DND-41 (cell line): ENCODE data around the gene ABLIM2.

Source experiments
- ATAC-seq: fragments of 200-7000 bp; cut with Tn5 transposase; 3 replicates; pipeline ENCODE4 v1.9.1; 2021; ENCODE audit warnings: low read depth; ENCODE audit not compliant: insufficient read depth
- DNase-seq: peaks from one replicate; pipeline ENCODE4 v3.0.0-alpha.2; 2020
- H2AFZ ChIP-seq: 2 replicates; pipeline ENCODE4 v1.6.0; 2012; ENCODE audit warnings: low read depth, low read length
- H3K27ac ChIP-seq: 2 replicates; pipeline ENCODE4 v1.5.1; 2012; ENCODE audit warnings: low read length, inconsistent platforms
- H3K27me3 ChIP-seq: fragments of 200-600 bp; sonication (generic); 2 replicates; pipeline ENCODE4 v1.6.0; 2012; ENCODE audit warnings: low read length, mild to moderate bottlenecking, inconsistent platforms; ENCODE audit not compliant: insufficient read depth, poor library complexity
- H3K36me3 ChIP-seq: 2 replicates; pipeline ENCODE4 v1.5.1; 2012; ENCODE audit warnings: low read length, inconsistent platforms; ENCODE audit not compliant: insufficient read depth
- H3K4me1 ChIP-seq: 2 replicates; pipeline ENCODE4 v1.5.1; 2012; ENCODE audit warnings: mild to moderate bottlenecking, low read length; ENCODE audit not compliant: insufficient read depth
- H3K4me2 ChIP-seq: 2 replicates; pipeline ENCODE4 v1.6.0; 2012; ENCODE audit warnings: mild to moderate bottlenecking, moderate library complexity, low read length, inconsistent platforms; ENCODE audit not compliant: insufficient read depth
- H3K4me3 ChIP-seq, 2 experiments: fragments of 200-600 bp in 1 of 2; shearing (Covaris generic) in 1 of 2; 2 replicates each; pipeline ENCODE4 v1.5.1; 2012 to 2016; ENCODE audit warnings: inconsistent platforms in 2 of 2, low read length in 2 of 2, mild to moderate bottlenecking in 2 of 2, low read depth in 1 of 2, moderate library complexity in 1 of 2
- H3K79me2 ChIP-seq: 2 replicates; pipeline ENCODE4 v1.6.0; 2012; ENCODE audit warnings: low read length, inconsistent platforms; ENCODE audit not compliant: insufficient read depth
- H3K9ac ChIP-seq: 2 replicates; pipeline ENCODE4 v1.6.0; 2012; ENCODE audit warnings: low read depth, mild to moderate bottlenecking, inconsistent platforms, low read length, moderate library complexity
- H3K9me3 ChIP-seq: 2 replicates; pipeline ENCODE4 v1.5.1; 2012; ENCODE audit warnings: low read length, moderate library complexity, mild to moderate bottlenecking, inconsistent platforms; ENCODE audit not compliant: insufficient read depth, severe bottlenecking
- H4K20me1 ChIP-seq: 2 replicates; pipeline ENCODE4 v1.6.0; 2012; ENCODE audit warnings: low read length; ENCODE audit not compliant: insufficient read depth
- EZH2 ChIP-seq: IDR thresholded peaks from 3 replicates; pipeline ENCODE4 v1.6.1; 2012; ENCODE audit warnings: borderline replicate concordance, low read depth, mild to moderate bottlenecking, moderate library complexity, low read length, inconsistent platforms; ENCODE audit not compliant: severe bottlenecking
- TF ChIP-seq, protein P1 (sequence below): IDR thresholded peaks from 2 replicates; pipeline ENCODE4 v1.5.1; 2012; ENCODE audit warnings: borderline replicate concordance, low read length, moderate library complexity, mild to moderate bottlenecking; ENCODE audit not compliant: poor library complexity, severe bottlenecking; ENCODE audit errors: extremely low read depth

ABLIM2 gene

GRCh38 chr4:7960017-7960789 is 198.4 kb downstream of the ABLIM2 start:
- no peak overlapping the region for H3K27ac ChIP-seq
- H3K27me3 ChIP-seq: peaks cover 7% of the 10 kb centered on the region
- H3K79me2 ChIP-seq: no peaks in the 10 kb centered on the region
- no peak overlapping the region for H3K4me3 ChIP-seq
- DNase-seq (no peak), ATAC-seq (no peak)
- H3K4me2 ChIP-seq: no peak overlapping the region
- H3K36me3 ChIP-seq: no peaks in the 10 kb centered on the region
- H3K4me1 ChIP-seq: no peaks in the 10 kb centered on the region
- no peaks in the 10 kb centered on the region for H4K20me1 ChIP-seq
- TF ChIP-seq, protein P1, sequence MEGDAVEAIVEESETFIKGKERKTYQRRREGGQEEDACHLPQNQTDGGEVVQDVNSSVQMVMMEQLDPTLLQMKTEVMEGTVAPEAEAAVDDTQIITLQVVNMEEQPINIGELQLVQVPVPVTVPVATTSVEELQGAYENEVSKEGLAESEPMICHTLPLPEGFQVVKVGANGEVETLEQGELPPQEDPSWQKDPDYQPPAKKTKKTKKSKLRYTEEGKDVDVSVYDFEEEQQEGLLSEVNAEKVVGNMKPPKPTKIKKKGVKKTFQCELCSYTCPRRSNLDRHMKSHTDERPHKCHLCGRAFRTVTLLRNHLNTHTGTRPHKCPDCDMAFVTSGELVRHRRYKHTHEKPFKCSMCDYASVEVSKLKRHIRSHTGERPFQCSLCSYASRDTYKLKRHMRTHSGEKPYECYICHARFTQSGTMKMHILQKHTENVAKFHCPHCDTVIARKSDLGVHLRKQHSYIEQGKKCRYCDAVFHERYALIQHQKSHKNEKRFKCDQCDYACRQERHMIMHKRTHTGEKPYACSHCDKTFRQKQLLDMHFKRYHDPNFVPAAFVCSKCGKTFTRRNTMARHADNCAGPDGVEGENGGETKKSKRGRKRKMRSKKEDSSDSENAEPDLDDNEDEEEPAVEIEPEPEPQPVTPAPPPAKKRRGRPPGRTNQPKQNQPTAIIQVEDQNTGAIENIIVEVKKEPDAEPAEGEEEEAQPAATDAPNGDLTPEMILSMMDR: no peak
- TF ChIP-seq EZH2: no peak
- no peak overlapping the region for H2AFZ ChIP-seq
- no peak overlapping the region for H3K9ac ChIP-seq
- H3K9me3 ChIP-seq: no peaks in the 10 kb centered on the region

DNA sequence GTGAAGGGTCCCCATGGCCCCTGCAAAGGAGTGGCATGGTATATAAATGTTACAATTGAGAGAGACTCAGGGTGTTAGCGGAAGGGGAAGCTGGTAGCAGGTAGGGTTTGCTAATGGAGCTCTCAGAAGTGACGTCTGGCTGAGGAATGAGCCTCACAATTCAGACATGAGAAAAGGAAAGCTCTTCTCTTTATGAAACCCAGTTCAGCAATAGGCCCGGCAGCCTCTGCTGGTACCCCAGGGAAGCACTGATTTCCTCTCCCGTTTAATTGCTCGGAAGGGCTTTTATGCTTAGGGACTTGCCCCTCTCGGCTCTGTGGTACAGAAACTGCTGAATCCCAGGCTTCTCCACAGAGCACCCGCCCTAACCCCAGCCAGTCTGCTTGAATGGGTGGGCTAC is 199.5 kb downstream of the ABLIM2 start:
- Histone ChIP-seq H3K4me1 (no peaks in the 10 kb centered on the region), H3K9me3 (no peaks in the 10 kb centered on the region), H3K9ac (no peak overlapping the region), H3K36me3 (no peaks in the 10 kb centered on the region), H3K27me3 (peaks cover 7% of the 10 kb centered on the region), H2AFZ (no peak overlapping the region), H3K27ac (no peak overlapping the region), H3K79me2 (no peaks in the 10 kb centered on the region), H3K4me3 (no peak overlapping the region), H3K4me2 (no peak overlapping the region), H4K20me1 (no peaks in the 10 kb centered on the region)
- ATAC-seq (no peak), DNase-seq (no peak)
- TF ChIP-seq, protein P1: no peak
- no peak for TF ChIP-seq EZH2

DNA sequence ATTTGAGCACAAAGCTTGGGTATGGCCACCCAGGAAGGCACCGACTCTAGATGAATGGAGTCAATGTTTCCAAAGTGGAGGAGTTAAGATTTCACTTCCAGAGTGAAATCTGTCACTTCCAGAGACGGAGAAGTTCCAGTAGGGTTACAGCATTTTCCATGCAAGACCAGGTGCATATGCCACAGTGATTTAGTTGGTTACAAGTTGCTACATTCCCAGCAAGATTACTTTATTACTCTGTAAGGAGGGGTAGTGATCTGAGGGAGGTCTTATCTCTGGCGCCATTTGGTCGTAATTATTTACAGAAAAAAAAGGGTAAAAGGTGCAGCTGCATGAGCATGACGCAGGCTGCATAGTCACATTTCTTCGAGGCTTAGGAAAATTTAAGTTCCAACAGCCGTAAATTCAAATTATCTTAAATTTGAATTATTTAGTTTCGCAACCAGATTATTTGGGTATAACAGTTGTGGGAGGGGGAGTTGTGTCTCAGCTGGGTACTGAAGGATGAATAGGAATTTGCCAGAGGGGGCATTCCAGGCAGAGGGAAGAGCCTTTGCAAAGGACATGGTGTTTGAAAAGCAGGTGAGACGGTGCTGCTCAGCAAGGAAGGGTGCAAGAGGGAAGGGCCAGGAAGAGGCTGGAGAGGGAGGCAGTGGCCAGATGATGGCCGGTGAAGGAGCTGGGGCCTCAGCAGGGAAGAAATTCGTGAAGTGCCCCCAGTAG is 201.5 kb downstream of the ABLIM2 start:
- Histone ChIP-seq H3K36me3 (no peaks in the 10 kb centered on the region), H3K9ac (no peak overlapping the region), H3K27me3 (peaks cover 7% of the 10 kb centered on the region), H4K20me1 (no peaks in the 10 kb centered on the region), H3K9me3 (no peaks in the 10 kb centered on the region), H3K4me3 (no peak overlapping the region), H3K27ac (no peak overlapping the region), H3K79me2 (no peaks in the 10 kb centered on the region), H2AFZ (no peak overlapping the region), H3K4me1 (no peaks in the 10 kb centered on the region), H3K4me2 (no peak overlapping the region)
- DNase-seq (no peak), ATAC-seq (no peak)
- TF ChIP-seq, protein P1: no peak
- no peak for TF ChIP-seq EZH2
